Endothelial cell of umbilical vein (primary cell): ENCODE data around the gene TYSND1.

Source experiments
- CTCF ChIP-seq, 2 donors: IDR thresholded peaks; 1 replicate in 1 of 2; 2 replicates in 1 of 2; pipeline ENCODE4 v1.5.1; 2011; ENCODE audit warnings: low read length in 2 of 2, mild to moderate bottlenecking in 2 of 2, moderate library complexity in 2 of 2, control low read depth in 1 of 2, inconsistent platforms in 1 of 2, low read depth in 1 of 2; ENCODE audit not compliant: insufficient read depth in 1 of 2; ENCODE audit errors: extremely low read depth in 1 of 2
- MAX ChIP-seq: IDR thresholded peaks from 2 replicates; pipeline ENCODE4 v1.6.1; 2011; ENCODE audit not compliant: insufficient read depth, insufficient read length
- POLR2A ChIP-seq: IDR thresholded peaks from 2 replicates; pipeline ENCODE4 v1.6.1; 2012; ENCODE audit warnings: low read depth, mild to moderate bottlenecking, control low read depth, low read length
- POLR2AphosphoS5 ChIP-seq: IDR thresholded peaks from 2 replicates; pipeline ENCODE4 v1.6.1; 2012; ENCODE audit warnings: low read depth, mild to moderate bottlenecking, control low read depth, low read length, moderate library complexity; ENCODE audit not compliant: insufficient read depth

GRCh38 chr10:70162151-70162891 lies 15.8 kb upstream of the TYSND1 start:
- no peak for TF ChIP-seq CTCF (IDR thresholded peaks at IDR 0.05; ENCODE audit: extremely low read depth in 1 of 2, insufficient read depth in 1 of 2, low read depth in 1 of 2, low read length in 2 of 2)
- no peak for TF ChIP-seq MAX
- TF ChIP-seq POLR2A = no peak
- TF ChIP-seq POLR2AphosphoS5 = no peak
